Activated gamma-delta T cell treated with Interleukin-2 at 50 U/mL for 16 hours (primary cell): ENCODE data around the gene MRPL23.
"Not testable (repeated sequence)": the region's sequence is repeated elsewhere in the genome, so short reads cannot be mapped to it uniquely, and the experiment has no call there.

Experiments used
- DNase-seq: peaks from one replicate; pipeline ENCODE4 v3.0.0-alpha.2; 2020

Gene MRPL23

GRCh38 chr11:1934335-1935155 is 12.6 kb upstream of the MRPL23 start:
- DNase-seq, result no peak

DNA sequence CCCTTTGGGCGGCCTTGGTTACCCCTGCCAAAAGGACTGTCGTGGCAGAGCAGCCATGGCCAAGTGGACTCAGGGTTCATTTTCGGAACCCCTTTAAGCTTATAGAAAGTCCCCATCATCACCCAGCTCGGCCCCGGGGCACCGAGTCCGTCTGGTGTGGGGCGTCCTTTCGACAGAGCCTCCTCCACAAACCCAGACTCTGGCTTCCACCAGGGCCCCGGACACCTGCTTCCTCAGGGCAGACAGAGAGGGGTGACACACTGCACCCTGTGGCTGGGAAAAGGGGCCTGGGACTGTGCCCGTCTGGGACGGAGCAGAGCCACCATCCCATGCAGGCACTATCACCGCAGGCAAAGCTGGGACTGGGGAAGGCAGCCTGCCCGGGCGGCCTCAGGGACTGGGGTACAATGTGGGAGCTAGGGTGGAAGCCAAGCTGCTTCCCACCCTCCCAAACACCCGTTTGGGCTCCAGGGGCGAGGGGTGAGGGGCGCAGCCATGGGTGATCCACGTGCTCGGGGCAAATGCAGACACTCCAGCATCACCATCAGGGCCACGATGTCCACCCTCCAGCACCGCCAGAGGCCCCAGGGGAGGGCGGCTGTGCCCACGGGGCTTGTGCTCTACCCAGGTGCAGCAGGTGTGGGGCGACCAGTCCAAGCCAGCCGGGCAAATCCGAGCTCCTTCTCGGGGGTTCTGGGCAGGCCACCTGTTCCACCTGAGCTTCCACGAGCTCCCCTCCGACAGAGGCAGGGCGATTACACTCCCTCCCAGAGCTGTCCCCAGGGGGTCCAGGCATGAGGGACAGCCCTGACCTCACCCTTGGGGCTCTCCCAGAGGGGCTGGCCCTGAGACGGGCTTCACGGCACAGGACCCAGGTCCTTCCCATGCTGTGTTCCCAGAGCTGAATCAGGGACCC is 11.7 kb upstream of the MRPL23 start:
- DNase-seq, result peak; percentile 1

- peak; percentile 2 for DNase-seq
Measured at GRCh38 chr11:1936072-1936780, 10.9 kb upstream of the MRPL23 start.

- peak; percentile 2 for DNase-seq
Measured at GRCh38 chr11:1936781-1937615, 10.1 kb upstream of the MRPL23 start.

- peak; percentile 2 for DNase-seq
Measured at GRCh38 chr11:1937616-1938342, 9.4 kb upstream of the MRPL23 start.

- no peak for DNase-seq
Measured at GRCh38 chr11:1938343-1939005, 8.7 kb upstream of the MRPL23 start.

- DNase-seq, result no peak
Measured at GRCh38 chr11:1939006-1939625, 8.0 kb upstream of the MRPL23 start.

- not testable (repeated sequence) for DNase-seq
Measured at GRCh38 chr11:1939788-1940187, 7.3 kb upstream of the MRPL23 start.

GRCh38 chr11:1942558-1943260 is 4.4 kb upstream of the MRPL23 start:
- peak; percentile 0 for DNase-seq

- DNase-seq, result peak; percentile 1
Measured at GRCh38 chr11:1943576-1943975, 3.6 kb upstream of the MRPL23 start.

DNA sequence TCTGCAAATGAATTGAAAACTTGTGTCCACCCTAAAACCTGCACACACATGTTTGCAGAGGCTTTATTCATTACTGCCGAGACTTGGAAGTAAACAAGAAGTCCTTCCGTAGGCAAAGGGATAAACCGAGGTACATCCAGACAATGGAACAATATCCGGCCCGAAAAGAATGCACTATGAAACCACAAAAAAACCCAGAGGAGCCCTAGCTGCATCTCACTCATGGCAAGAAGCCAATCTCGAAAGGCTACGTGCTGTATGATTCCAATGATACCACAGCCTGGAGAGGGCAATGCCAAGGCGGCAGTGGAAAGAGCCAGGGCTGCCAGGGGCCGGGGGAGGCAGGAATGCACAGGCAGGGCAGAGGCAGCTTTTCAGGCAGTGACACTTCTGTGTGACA is 3.2 kb upstream of the MRPL23 start:
- no peak for DNase-seq

- no peak for DNase-seq
Measured at GRCh38 chr11:1947592-1948237, 583 bp downstream of the MRPL23 start.

DNA sequence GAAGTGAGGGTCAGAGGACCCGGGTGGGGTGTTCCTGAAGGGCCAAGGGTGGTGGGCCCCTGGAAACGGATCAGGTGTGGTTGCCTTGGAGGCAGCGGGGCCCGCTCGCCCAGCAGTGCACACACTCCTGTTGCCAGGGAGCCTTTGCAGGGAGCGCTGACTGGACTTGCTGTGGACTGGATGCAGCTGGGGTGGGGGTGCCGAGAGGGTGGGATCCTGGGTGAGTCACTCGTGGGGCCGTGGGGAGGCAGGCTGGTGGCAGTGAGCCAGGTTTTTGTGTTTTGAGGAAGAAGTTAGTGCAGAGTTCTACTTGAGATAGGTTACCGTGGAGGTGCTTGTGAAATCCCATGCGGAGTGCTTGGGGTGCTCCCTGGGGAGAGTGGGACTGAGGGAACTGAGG is 1.3 kb downstream of the MRPL23 start:
- no peak for DNase-seq

- DNase-seq, result no peak
Measured at GRCh38 chr11:1949302-1949701, 2.2 kb downstream of the MRPL23 start.

DNA sequence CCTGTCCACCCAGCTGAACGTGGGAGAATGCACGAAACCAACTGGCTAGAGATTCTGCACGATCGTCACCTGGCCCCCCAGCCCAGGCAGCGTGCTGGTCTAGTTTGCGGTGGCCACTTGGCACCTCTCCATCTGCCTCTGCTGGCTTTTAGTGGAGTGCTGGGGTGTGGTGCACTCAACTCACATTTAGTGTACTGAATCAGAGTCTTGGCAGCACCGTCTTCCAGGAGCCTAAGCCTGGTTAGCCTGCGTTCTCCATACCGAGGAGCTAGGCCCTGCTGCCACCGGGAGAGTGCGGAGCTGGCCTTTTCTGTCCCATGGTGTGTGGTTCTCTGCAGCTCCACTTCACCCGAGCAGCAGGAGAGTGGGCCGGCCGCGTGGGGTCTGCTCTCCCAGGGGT is 2.8 kb downstream of the MRPL23 start:
- DNase-seq, result no peak

- no peak for DNase-seq
Measured at GRCh38 chr11:1952806-1953482, 5.8 kb downstream of the MRPL23 start.

GRCh38 chr11:1953489-1954266 is 6.5 kb downstream of the MRPL23 start:
- no peak for DNase-seq

DNA sequence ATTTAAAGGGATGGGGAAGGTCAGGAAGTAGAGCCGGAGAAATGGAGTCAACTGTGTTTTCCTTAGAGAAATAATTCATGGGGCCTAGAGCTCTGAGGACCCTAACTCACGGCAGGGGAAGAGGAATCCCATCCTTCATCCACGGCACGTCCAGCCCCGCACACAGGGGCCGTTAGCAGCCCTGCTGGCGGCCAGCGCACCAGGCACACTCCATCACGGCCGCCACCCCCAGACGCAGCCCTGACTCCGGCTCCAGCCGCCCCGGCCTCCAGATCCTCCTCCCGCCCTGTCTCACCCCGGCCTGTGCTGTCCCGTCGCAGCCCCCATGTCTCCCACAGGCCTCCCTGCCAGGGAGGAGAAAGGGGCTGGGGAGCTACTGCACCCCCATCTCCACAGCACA is 11.2 kb downstream of the MRPL23 start:
- no peak for DNase-seq
